HepG2 (cell line): ENCODE results near the gene RALY. TPM values are rescaled to one million over a fixed set of nuclear protein-coding genes. Genes with fewer than 3 reads are reported as not detected.

Source experiments
- GATAD2A ChIP-seq: IDR thresholded peaks from 2 replicates; pipeline ENCODE4 v1.6.1; 2016
- GTF3A ChIP-seq: sonication (generic); formaldehyde crosslinking; conservative IDR thresholded peaks from 2 replicates; pipeline ENCODE4 v1.4.0; 2020; ENCODE audit warnings: mild to moderate bottlenecking, missing genetic modification reagents
- HNF4G ChIP-seq, 2 experiments: sonication (generic) in 1 of 2; formaldehyde crosslinking in 1 of 2; IDR thresholded peaks; 2 replicates each; pipeline versions ENCODE4 v1.4.0 to v1.6.1; 2011 to 2020; ENCODE audit warnings: borderline replicate concordance in 2 of 2, low read depth in 2 of 2, mild to moderate bottlenecking in 2 of 2, low read length in 1 of 2, missing genetic modification reagents in 1 of 2, moderate library complexity in 1 of 2
- SATB2 ChIP-seq: sonication (generic); formaldehyde crosslinking; IDR thresholded peaks from 2 replicates; pipeline ENCODE4 v1.5.0; 2020; ENCODE audit warnings: missing genetic modification reagents
- SNRNP70 ChIP-seq: fragments of 200-400 bp; formaldehyde crosslinking; IDR thresholded peaks from 2 replicates; pipeline ENCODE4 v1.6.1; 2017; ENCODE audit warnings: mild to moderate bottlenecking, low read depth, low read length, moderate library complexity
- TFE3 ChIP-seq: IDR thresholded peaks from 2 replicates; pipeline ENCODE4 v1.6.1; 2016
- ZBTB1 ChIP-seq: sonication (generic); formaldehyde crosslinking; IDR thresholded peaks from 2 replicates; pipeline ENCODE4 v1.4.0; 2020; ENCODE audit warnings: missing genetic modification reagents, borderline replicate concordance
- ZNF232 ChIP-seq: sonication (generic); formaldehyde crosslinking; IDR thresholded peaks from 2 replicates; pipeline ENCODE4 v1.4.0; 2020; ENCODE audit warnings: missing genetic modification reagents, borderline replicate concordance
- ZNF329 ChIP-seq: sonication (generic); formaldehyde crosslinking; IDR thresholded peaks from 2 replicates; pipeline ENCODE4 v1.9.0; 2021; ENCODE audit warnings: low read depth, mild to moderate bottlenecking, missing genetic modification reagents
- ZNF761 ChIP-seq: sonication (generic); formaldehyde crosslinking; conservative IDR thresholded peaks from 2 replicates; pipeline ENCODE4 v1.4.0; 2020; ENCODE audit warnings: mild to moderate bottlenecking, missing genetic modification reagents
- ZNF891 ChIP-seq: sonication (generic); formaldehyde crosslinking; IDR thresholded peaks from 2 replicates; pipeline ENCODE4 v1.5.0; 2020; ENCODE audit warnings: mild to moderate bottlenecking, missing genetic modification reagents
- polyA plus RNA-seq, 8 experiments: library from polyadenylated mRNA; depleted of rRNA in 3 of 8; stranded (reverse) in 7 of 8; unstranded in 1 of 8; fragments of >200 nt; fragmentation: Illumina TruSeq in 4 of 8; extraction: Trizol in 4 of 8; gene quantifications; 2 replicates each; pipeline versions ENCODE4 v1.2.1 to v1.2.3, GENCODE V29; 2011 to 2016; ENCODE audit warnings: low read depth in 4 of 8, missing spikeins in 1 of 8, mixed read lengths in 1 of 8; ENCODE audit not compliant: insufficient read depth in 1 of 8
- total RNA-seq, 5 experiments: library from RNA; depleted of rRNA; stranded (reverse); fragments of >200 nt; fragmentation: Illumina TruSeq; extraction: Trizol; gene quantifications; 2 replicates each; pipeline ENCODE4 v1.2.3, GENCODE V29; 2016; ENCODE audit warnings: low read depth in 1 of 5
- TF ChIP-seq, protein P1 (sequence below): sonication (generic); formaldehyde crosslinking; IDR thresholded peaks from 2 replicates; pipeline ENCODE4 v1.4.0; 2020; ENCODE audit warnings: mild to moderate bottlenecking, missing genetic modification reagents
- TF ChIP-seq, protein P2 (sequence below): IDR thresholded peaks from 2 replicates; pipeline ENCODE4 v1.6.1; 2016; ENCODE audit warnings: missing genetic modification reagents, missing compliant biosample characterization
- TF ChIP-seq, protein P3 (sequence below): sonication (generic); formaldehyde crosslinking; IDR thresholded peaks from 2 replicates; pipeline ENCODE4 v1.4.0; 2020; ENCODE audit warnings: low read depth, missing genetic modification reagents
- TF ChIP-seq, protein P4 (sequence below): sonication (generic); formaldehyde crosslinking; IDR thresholded peaks from 2 replicates; pipeline ENCODE4 v1.5.1; 2020; ENCODE audit warnings: missing genetic modification reagents, mild to moderate bottlenecking, borderline replicate concordance

RALY gene
- total and polyA plus RNA-seq, 2 of the 13 experiments (the other 11 are each of a cell fraction or from before 2014, with no cell fraction given): 178 to 186 TPM

- TF ChIP-seq ZNF329 (CRISPR knock-in tag) (peak; percentile 90; the same call in 1 of the 2 replicates), ZNF761 (CRISPR knock-in tag) (peak; percentile 99), GATAD2A (CRISPR knock-in tag) (no peak; the same call in 1 of the 2 replicates), ZNF891 (CRISPR knock-in tag) (peak; percentile 92), SATB2 (CRISPR knock-in tag) (peak; percentile 91), TFE3 (no peak; the same call in 1 of the 2 replicates), SNRNP70 (no peak), ZNF232 (CRISPR knock-in tag) (peak; percentile 75), GTF3A (CRISPR knock-in tag) (peak; percentile 96), HNF4G (IDR thresholded peaks at IDR 0.05; ENCODE audit: borderline replicate concordance, low read depth, low read length) (peak; percentile 4; the same call in 1 of the 2 replicates), HNF4G (CRISPR knock-in tag; IDR thresholded peaks at IDR 0.05; ENCODE audit: borderline replicate concordance, low read depth) (peak; percentile 29; the same call in 1 of the 2 replicates), ZBTB1 (CRISPR knock-in tag) (no peak; the same call in 1 of the 2 replicates)
- TF ChIP-seq, protein P1, sequence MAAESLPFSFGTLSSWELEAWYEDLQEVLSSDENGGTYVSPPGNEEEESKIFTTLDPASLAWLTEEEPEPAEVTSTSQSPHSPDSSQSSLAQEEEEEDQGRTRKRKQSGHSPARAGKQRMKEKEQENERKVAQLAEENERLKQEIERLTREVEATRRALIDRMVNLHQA (CRISPR knock-in tag): no peak
- TF ChIP-seq, protein P2, sequence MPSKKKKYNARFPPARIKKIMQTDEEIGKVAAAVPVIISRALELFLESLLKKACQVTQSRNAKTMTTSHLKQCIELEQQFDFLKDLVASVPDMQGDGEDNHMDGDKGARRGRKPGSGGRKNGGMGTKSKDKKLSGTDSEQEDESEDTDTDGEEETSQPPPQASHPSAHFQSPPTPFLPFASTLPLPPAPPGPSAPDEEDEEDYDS: peak; percentile 100
- TF ChIP-seq, protein P3, sequence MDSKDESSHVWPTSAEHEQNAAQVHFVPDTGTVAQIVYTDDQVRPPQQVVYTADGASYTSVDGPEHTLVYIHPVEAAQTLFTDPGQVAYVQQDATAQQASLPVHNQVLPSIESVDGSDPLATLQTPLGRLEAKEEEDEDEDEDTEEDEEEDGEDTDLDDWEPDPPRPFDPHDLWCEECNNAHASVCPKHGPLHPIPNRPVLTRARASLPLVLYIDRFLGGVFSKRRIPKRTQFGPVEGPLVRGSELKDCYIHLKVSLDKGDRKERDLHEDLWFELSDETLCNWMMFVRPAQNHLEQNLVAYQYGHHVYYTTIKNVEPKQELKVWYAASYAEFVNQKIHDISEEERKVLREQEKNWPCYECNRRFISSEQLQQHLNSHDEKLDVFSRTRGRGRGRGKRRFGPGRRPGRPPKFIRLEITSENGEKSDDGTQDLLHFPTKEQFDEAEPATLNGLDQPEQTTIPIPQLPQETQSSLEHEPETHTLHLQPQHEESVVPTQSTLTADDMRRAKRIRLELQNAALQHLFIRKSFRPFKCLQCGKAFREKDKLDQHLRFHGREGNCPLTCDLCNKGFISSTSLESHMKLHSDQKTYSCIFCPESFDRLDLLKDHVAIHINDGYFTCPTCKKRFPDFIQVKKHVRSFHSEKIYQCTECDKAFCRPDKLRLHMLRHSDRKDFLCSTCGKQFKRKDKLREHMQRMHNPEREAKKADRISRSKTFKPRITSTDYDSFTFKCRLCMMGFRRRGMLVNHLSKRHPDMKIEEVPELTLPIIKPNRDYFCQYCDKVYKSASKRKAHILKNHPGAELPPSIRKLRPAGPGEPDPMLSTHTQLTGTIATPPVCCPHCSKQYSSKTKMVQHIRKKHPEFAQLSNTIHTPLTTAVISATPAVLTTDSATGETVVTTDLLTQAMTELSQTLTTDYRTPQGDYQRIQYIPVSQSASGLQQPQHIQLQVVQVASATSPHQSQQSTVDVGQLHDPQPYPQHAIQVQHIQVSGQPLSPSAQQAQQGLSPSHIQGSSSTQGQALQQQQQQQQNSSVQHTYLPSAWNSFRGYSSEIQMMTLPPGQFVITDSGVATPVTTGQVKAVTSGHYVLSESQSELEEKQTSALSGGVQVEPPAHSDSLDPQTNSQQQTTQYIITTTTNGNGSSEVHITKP: peak; percentile 85
- TF ChIP-seq, protein P4, sequence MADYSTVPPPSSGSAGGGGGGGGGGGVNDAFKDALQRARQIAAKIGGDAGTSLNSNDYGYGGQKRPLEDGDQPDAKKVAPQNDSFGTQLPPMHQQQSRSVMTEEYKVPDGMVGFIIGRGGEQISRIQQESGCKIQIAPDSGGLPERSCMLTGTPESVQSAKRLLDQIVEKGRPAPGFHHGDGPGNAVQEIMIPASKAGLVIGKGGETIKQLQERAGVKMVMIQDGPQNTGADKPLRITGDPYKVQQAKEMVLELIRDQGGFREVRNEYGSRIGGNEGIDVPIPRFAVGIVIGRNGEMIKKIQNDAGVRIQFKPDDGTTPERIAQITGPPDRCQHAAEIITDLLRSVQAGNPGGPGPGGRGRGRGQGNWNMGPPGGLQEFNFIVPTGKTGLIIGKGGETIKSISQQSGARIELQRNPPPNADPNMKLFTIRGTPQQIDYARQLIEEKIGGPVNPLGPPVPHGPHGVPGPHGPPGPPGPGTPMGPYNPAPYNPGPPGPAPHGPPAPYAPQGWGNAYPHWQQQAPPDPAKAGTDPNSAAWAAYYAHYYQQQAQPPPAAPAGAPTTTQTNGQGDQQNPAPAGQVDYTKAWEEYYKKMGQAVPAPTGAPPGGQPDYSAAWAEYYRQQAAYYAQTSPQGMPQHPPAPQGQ: peak; percentile 44; the same call in 1 of the 2 replicates
Observed at GRCh38 chr20:34111702-34112599, 118.2 kb downstream of the RALY start, which contains the start of gene EIF2S2 (continued).
